Parathyroid adenoma (tissue), 2 donors: ENCODE results near the gene TMC2.

Source experiments
- H2AFZ ChIP-seq: fragments of 300-600 bp; sonication (generic); one replicate; pipeline ENCODE4 v1.7.0; 2017; ENCODE audit warnings: antibody characterized with exemption, mild to moderate bottlenecking
- H3K27ac ChIP-seq: fragments of 300-600 bp; sonication (generic); one replicate; pipeline ENCODE4 v1.7.0; 2017
- H3K27me3 ChIP-seq: fragments of 300-600 bp; sonication (generic); one replicate; pipeline ENCODE4 v1.7.0; 2017; ENCODE audit warnings: low read length; ENCODE audit not compliant: control insufficient read depth, insufficient read depth
- H3K36me3 ChIP-seq: fragments of 300-600 bp; sonication (generic); one replicate; pipeline ENCODE4 v1.7.0; 2017; ENCODE audit warnings: low read length; ENCODE audit not compliant: control insufficient read depth, insufficient read depth
- H3K4me1 ChIP-seq: fragments of 300-600 bp; sonication (generic); one replicate; pipeline ENCODE4 v1.7.0; 2017; ENCODE audit warnings: control low read depth
- H3K4me2 ChIP-seq: fragments of 300-600 bp; sonication (generic); one replicate; pipeline ENCODE4 v1.7.0; 2017; ENCODE audit warnings: low read length
- H3K4me3 ChIP-seq: fragments of 300-600 bp; sonication (generic); one replicate; pipeline ENCODE4 v1.7.0; 2017; ENCODE audit warnings: low read depth, low read length
- H3K79me2 ChIP-seq: fragments of 300-600 bp; sonication (generic); one replicate; pipeline ENCODE4 v1.7.0; 2017; ENCODE audit warnings: control low read depth
- H3K9ac ChIP-seq: fragments of 300-600 bp; sonication (generic); one replicate; pipeline ENCODE4 v1.7.0; 2017; ENCODE audit warnings: mild to moderate bottlenecking
- H3K9me3 ChIP-seq: fragments of 300-600 bp; sonication (generic); one replicate; pipeline ENCODE4 v1.7.0; 2017; ENCODE audit warnings: low read length; ENCODE audit not compliant: control insufficient read depth
- CTCF ChIP-seq: fragments of 300-600 bp; sonication (generic); IDR thresholded peaks from one replicate; pipeline ENCODE4 v1.7.0; 2017; ENCODE audit warnings: antibody characterized with exemption, mild to moderate bottlenecking
- donor health status: primary hyperparathyroidism.

TMC2 gene

GRCh38 chr20:2558581-2559278, 22.4 kb downstream of the TMC2 start:
- H3K79me2 ChIP-seq, result no peaks in the 10 kb centered on the region
- no peaks in the 10 kb centered on the region for H3K27me3 ChIP-seq
- no peaks in the 10 kb centered on the region for H3K4me1 ChIP-seq
- no peak for TF ChIP-seq CTCF
- H3K4me2 ChIP-seq, result peak overlapping the region; percentile 69
- no peaks in the 10 kb centered on the region for H3K36me3 ChIP-seq
- peak overlapping the region; percentile 44 for H3K4me3 ChIP-seq
- no peak overlapping the region for H3K9ac ChIP-seq
- no peaks in the 10 kb centered on the region for H3K9me3 ChIP-seq
- H3K27ac ChIP-seq, result no peak overlapping the region
- H2AFZ ChIP-seq, result peak overlapping the region; percentile 74

GRCh38 chr20:2559279-2559626, 22.9 kb downstream of the TMC2 start:
- no peaks in the 10 kb centered on the region for H3K79me2 ChIP-seq
- no peak for TF ChIP-seq CTCF
- H3K27ac ChIP-seq, result no peak overlapping the region
- H3K9ac ChIP-seq, result no peak overlapping the region
- no peaks in the 10 kb centered on the region for H3K4me1 ChIP-seq
- peak overlapping the region; percentile 44 for H3K4me3 ChIP-seq
- H3K27me3 ChIP-seq, result no peaks in the 10 kb centered on the region
- H2AFZ ChIP-seq, result peak overlapping the region; percentile 74
- H3K9me3 ChIP-seq, result no peaks in the 10 kb centered on the region
- no peaks in the 10 kb centered on the region for H3K36me3 ChIP-seq
- H3K4me2 ChIP-seq, result peak overlapping the region; percentile 69

DNA sequence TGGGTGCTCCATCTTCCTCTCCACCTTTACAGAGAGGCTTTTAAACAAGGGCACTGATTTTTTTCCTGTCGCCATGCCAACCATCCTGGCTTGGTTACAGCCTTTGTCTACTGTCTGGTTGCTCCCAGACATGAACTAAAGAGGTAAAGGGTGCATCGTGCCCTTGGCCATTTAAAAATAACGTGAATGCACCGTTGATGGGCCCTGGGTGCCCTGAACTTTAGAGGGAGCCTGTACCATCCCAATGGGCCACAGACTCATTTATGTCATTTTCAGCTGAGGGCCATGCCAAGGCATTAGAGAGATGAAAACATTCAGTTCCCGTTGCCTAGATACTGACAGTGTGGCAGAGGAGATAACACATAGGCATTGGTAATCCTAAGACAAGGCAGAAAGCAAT, 23.3 kb downstream of the TMC2 start:
- Histone ChIP-seq H3K27ac (no peak overlapping the region), H3K4me3 (no peak overlapping the region), H3K4me1 (no peaks in the 10 kb centered on the region), H3K4me2 (no peak overlapping the region), H3K9ac (no peak overlapping the region), H2AFZ (no peak overlapping the region), H3K79me2 (no peaks in the 10 kb centered on the region), H3K36me3 (no peaks in the 10 kb centered on the region), H3K27me3 (no peaks in the 10 kb centered on the region), H3K9me3 (no peaks in the 10 kb centered on the region)
- no peak for TF ChIP-seq CTCF

GRCh38 chr20:2563116-2563515, 26.7 kb downstream of the TMC2 start:
- no peak for TF ChIP-seq CTCF
- Histone ChIP-seq H3K9me3 (no peaks in the 10 kb centered on the region), H3K4me1 (no peaks in the 10 kb centered on the region), H3K9ac (no peak overlapping the region), H3K4me2 (no peak overlapping the region), H3K36me3 (no peaks in the 10 kb centered on the region), H3K27ac (no peak overlapping the region), H3K79me2 (no peaks in the 10 kb centered on the region), H3K27me3 (no peaks in the 10 kb centered on the region), H3K4me3 (no peak overlapping the region), H2AFZ (no peak overlapping the region)

DNA sequence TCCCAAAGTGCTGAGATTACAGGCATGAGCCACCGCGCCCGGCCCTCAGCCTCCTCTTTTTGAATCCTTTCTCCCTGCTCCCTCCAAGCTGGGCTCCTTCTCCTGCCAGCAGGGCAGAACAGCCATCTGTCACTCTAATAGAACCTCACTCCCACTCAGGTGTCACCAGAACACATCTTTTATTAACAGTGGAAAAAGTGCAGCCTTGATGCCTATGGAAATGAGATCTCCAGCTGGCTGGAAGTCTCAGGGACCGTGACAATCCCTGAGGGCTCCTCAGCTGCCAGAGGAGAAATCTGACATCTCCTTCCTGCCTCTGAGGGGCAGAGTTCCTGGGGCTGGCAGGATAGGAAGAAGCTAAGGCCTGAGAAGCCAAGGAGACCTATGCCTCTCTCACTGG, 28.0 kb downstream of the TMC2 start:
- H3K27me3 ChIP-seq, result no peaks in the 10 kb centered on the region
- no peak overlapping the region for H3K27ac ChIP-seq

More for the DNA sequence above, 28.0 kb downstream of the TMC2 start:
- Histone ChIP-seq H3K79me2 (no peaks in the 10 kb centered on the region), H3K4me3 (no peak overlapping the region), H3K9me3 (no peaks in the 10 kb centered on the region), H3K36me3 (no peaks in the 10 kb centered on the region), H3K9ac (no peak overlapping the region), H2AFZ (no peak overlapping the region), H3K4me1 (no peaks in the 10 kb centered on the region), H3K4me2 (no peak overlapping the region)
- TF ChIP-seq CTCF, result no peak
